MM.1S (cell line): ENCODE measurements around the gene EDC4.

Source experiments
- EZH2phosphoT487 ChIP-seq: fragments of 300-600 bp; sonication (generic); IDR thresholded peaks from 2 replicates; pipeline ENCODE4 v1.6.1; 2018; ENCODE audit warnings: antibody characterized with exemption, low read length
- TF ChIP-seq, protein P1 (sequence below): fragments of 300-600 bp; sonication (generic); IDR thresholded peaks from 2 replicates; pipeline ENCODE4 v1.5.1; 2016; ENCODE audit warnings: antibody characterized with exemption, low read length, mixed read lengths

DNA sequence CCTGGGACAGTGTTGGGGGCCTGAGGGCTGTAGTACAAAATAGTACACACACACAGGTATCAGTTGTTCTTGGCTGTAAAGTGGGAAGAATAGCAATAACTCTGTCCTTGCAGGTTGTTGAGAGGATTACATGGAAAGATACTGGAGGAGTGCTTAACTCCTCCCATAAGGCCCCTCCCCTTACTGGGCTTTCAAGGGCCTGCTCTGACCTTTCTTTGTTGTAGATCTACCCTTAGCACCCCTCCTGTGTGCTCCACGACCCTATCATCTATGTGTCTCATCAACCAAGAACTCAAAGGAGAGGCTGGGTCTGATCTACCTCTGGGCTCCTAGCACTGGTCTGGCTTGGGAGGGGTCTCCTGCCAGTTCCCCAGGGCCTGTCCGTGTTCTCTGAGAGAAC, 8.3 kb upstream of the EDC4 start:
- no peak for TF ChIP-seq EZH2phosphoT487
- TF ChIP-seq, protein P1, sequence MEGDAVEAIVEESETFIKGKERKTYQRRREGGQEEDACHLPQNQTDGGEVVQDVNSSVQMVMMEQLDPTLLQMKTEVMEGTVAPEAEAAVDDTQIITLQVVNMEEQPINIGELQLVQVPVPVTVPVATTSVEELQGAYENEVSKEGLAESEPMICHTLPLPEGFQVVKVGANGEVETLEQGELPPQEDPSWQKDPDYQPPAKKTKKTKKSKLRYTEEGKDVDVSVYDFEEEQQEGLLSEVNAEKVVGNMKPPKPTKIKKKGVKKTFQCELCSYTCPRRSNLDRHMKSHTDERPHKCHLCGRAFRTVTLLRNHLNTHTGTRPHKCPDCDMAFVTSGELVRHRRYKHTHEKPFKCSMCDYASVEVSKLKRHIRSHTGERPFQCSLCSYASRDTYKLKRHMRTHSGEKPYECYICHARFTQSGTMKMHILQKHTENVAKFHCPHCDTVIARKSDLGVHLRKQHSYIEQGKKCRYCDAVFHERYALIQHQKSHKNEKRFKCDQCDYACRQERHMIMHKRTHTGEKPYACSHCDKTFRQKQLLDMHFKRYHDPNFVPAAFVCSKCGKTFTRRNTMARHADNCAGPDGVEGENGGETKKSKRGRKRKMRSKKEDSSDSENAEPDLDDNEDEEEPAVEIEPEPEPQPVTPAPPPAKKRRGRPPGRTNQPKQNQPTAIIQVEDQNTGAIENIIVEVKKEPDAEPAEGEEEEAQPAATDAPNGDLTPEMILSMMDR, result no peak
